Vagina (tissue), 2 donors: ENCODE data around the gene ZNF438. TPM values are rescaled to one million over a fixed set of nuclear protein-coding genes. Genes with fewer than 3 reads are reported as not detected.
"Not testable (repeated sequence)": the region's sequence is repeated elsewhere in the genome, so short reads cannot be mapped to it uniquely, and the experiment has no call there.

Source experiments
- DNase-seq, 2 donors: peaks; one replicate each; pipeline ENCODE4 v3.0.0-alpha.2; 2017; ENCODE audit errors: extremely low spot score in 2 of 2
- H3K27ac ChIP-seq: fragments of 200-600 bp; sonication (generic); one replicate; pipeline ENCODE4 v1.5.1; 2019
- H3K27me3 ChIP-seq: fragments of 200-600 bp; sonication (generic); one replicate; pipeline ENCODE4 v1.5.1; 2019
- H3K36me3 ChIP-seq, 2 donors: fragments of 200-600 bp; sonication (generic); one replicate each; pipeline ENCODE4 v1.5.1; 2017 to 2019
- H3K4me1 ChIP-seq: fragments of 200-600 bp; sonication (generic); one replicate; pipeline ENCODE4 v1.5.1; 2019
- H3K4me3 ChIP-seq, 2 donors: fragments of 200-600 bp; sonication (generic); 1 replicate in 1 of 2; 2 replicates in 1 of 2; pipeline ENCODE4 v1.5.1; 2016 to 2019
- H3K9me3 ChIP-seq: fragments of 200-600 bp; sonication (generic); one replicate; pipeline ENCODE4 v1.5.1; 2019
- POLR2A ChIP-seq, 2 donors: fragments of 450-650 bp; IDR thresholded peaks; one replicate each; pipeline ENCODE4 v1.6.1; 2017; ENCODE audit warnings: antibody characterized with exemption in 2 of 2, mild to moderate bottlenecking in 2 of 2, moderate library complexity in 2 of 2
- POLR2AphosphoS5 ChIP-seq, 2 donors: sonication (generic); formaldehyde crosslinking; IDR thresholded peaks; one replicate each; pipeline ENCODE4 v1.9.0; 2017; ENCODE audit warnings: antibody characterized with exemption in 2 of 2, mild to moderate bottlenecking in 2 of 2, low read depth in 1 of 2; ENCODE audit not compliant: insufficient read depth in 1 of 2
- intact Hi-C: fragments of 100-400 bp; cut with DNase I; formaldehyde crosslinking; loops from one replicate; pipeline ENCODE4 v1.15.1; 2023
- total RNA-seq: library from RNA; depleted of rRNA; stranded (reverse); fragments of >200 nt; gene quantifications from one replicate; pipeline ENCODE4 v1.2.3, GENCODE V29; 2016
- TF ChIP-seq, protein P1 (sequence below), 3 experiments: fragments of 450-650 bp in 2 of 3; fragments of 200-600 bp in 1 of 3; sonication (generic) in 1 of 3; IDR thresholded peaks; one replicate each; pipeline ENCODE4 v1.5.1; 2017 to 2019; ENCODE audit warnings: antibody characterized with exemption in 3 of 3, mild to moderate bottlenecking in 2 of 3, moderate library complexity in 2 of 3

The ZNF438 gene
- total RNA-seq, 1 donor from 2014 or later = 11.8 TPM

DNA sequence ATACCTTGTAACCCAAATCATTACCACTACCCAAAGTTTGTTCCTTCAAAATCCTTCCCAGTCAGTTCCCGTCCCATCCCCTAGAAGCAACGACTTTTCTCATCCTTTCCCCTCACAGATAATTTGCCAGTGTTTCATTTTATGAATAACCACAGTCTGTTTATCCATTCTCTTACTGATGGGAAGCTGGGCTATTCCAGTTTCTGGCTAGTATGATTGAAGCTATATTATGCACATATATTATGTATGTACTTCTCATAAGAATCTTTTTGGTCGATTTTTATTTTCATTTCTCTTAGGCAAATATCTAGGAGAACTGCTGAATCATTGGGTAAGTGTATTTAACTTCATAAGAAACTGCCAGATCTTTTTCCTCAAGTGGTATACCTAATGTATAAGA, 114.6 kb downstream of the ZNF438 start:
- Histone ChIP-seq H3K27me3 (no peaks in the 10 kb centered on the region), H3K9me3 (no peaks in the 10 kb centered on the region)
- TF ChIP-seq, protein P1, sequence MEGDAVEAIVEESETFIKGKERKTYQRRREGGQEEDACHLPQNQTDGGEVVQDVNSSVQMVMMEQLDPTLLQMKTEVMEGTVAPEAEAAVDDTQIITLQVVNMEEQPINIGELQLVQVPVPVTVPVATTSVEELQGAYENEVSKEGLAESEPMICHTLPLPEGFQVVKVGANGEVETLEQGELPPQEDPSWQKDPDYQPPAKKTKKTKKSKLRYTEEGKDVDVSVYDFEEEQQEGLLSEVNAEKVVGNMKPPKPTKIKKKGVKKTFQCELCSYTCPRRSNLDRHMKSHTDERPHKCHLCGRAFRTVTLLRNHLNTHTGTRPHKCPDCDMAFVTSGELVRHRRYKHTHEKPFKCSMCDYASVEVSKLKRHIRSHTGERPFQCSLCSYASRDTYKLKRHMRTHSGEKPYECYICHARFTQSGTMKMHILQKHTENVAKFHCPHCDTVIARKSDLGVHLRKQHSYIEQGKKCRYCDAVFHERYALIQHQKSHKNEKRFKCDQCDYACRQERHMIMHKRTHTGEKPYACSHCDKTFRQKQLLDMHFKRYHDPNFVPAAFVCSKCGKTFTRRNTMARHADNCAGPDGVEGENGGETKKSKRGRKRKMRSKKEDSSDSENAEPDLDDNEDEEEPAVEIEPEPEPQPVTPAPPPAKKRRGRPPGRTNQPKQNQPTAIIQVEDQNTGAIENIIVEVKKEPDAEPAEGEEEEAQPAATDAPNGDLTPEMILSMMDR (IDR thresholded peaks at IDR 0.05) = no peak
- TF ChIP-seq POLR2AphosphoS5 (IDR thresholded peaks at IDR 0.05; ENCODE audit: insufficient read depth in 1 of 2, low read depth in 1 of 2) (no peak), POLR2A (IDR thresholded peaks at IDR 0.05) (no peak)

DNA sequence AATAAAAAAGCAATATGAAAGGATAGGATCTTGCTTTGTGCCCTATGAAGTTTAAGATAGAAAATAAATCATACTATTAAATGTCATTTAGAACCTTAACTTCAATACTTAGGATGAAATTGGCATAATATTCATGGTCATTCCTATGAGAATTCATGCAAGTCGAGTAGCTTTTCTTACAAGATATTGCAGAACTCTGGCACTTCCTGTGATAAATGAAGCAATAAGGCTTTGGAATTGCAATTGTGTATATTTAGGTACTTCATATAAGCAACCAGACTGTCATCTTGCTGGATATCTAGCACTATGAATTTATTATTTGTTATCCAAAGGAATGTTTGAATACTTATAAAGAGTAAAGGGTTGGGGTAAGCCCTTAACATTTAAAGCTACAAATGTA, 116.5 kb downstream of the ZNF438 start:
- no peak for DNase-seq
- Histone ChIP-seq H3K27me3 (no peaks in the 10 kb centered on the region), H3K27ac (peak overlapping the region; percentile 41), H3K36me3 (no peaks in the 10 kb centered on the region), H3K4me1 (peaks cover 12% of the 10 kb centered on the region), H3K9me3 (no peaks in the 10 kb centered on the region), H3K4me3 (no peak overlapping the region)
- intact Hi-C loops = no loop called here
- TF ChIP-seq, protein P1 (IDR thresholded peaks at IDR 0.05) = no peak
- peak in 1 of 2 donors; percentile 32 for TF ChIP-seq POLR2AphosphoS5 (IDR thresholded peaks at IDR 0.05; ENCODE audit: insufficient read depth in 1 of 2, low read depth in 1 of 2)

More for the DNA sequence above, 114.6 kb downstream of the ZNF438 start:
- Histone ChIP-seq H3K4me3 (no peak overlapping the region), H3K27ac (no peak overlapping the region), H3K36me3 (no peaks in the 10 kb centered on the region), H3K4me1 (peaks cover 5% of the 10 kb centered on the region)
- intact Hi-C loops = no loop called here
- no peak for DNase-seq

DNA sequence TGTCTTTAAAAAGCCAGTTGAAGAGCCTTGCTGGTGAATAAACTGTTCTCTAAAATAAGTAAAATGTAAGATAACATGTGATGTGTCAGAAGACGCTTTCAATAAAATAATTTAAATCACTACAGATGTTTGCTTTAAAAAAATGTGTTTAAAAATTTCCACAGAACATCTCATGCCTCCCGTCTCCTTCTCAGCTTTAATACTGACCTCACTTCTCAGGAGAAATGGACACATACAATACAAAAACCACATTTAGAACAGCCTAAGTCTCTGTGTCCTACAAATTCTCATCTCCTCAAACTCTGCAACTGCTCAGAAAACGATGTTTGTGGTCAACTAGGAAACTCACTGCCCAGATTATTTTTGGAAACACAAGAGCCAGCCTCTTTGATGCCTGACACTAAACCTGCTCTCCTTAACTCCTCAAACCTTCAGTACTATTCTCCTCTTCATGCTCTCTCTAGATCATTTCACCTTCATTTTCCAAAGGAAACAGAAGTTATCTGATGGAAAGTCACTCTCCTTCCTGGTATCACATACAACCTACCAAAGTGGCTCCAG, 120.3 kb downstream of the ZNF438 start:
- peaks cover 12% of the 10 kb centered on the region for H3K4me1 ChIP-seq
- no peak for DNase-seq
- intact Hi-C loops = no loop called here
- H3K4me3 ChIP-seq = no peak overlapping the region
- H3K9me3 ChIP-seq = no peaks in the 10 kb centered on the region
- H3K27me3 ChIP-seq = no peaks in the 10 kb centered on the region
- H3K27ac ChIP-seq = peak overlapping the region; percentile 70
- H3K36me3 ChIP-seq = no peaks in the 10 kb centered on the region
- TF ChIP-seq, protein P1 (IDR thresholded peaks at IDR 0.05) = no peak
- TF ChIP-seq POLR2A (IDR thresholded peaks at IDR 0.05) (no peak), POLR2AphosphoS5 (IDR thresholded peaks at IDR 0.05; ENCODE audit: insufficient read depth in 1 of 2, low read depth in 1 of 2) (no peak)

DNA sequence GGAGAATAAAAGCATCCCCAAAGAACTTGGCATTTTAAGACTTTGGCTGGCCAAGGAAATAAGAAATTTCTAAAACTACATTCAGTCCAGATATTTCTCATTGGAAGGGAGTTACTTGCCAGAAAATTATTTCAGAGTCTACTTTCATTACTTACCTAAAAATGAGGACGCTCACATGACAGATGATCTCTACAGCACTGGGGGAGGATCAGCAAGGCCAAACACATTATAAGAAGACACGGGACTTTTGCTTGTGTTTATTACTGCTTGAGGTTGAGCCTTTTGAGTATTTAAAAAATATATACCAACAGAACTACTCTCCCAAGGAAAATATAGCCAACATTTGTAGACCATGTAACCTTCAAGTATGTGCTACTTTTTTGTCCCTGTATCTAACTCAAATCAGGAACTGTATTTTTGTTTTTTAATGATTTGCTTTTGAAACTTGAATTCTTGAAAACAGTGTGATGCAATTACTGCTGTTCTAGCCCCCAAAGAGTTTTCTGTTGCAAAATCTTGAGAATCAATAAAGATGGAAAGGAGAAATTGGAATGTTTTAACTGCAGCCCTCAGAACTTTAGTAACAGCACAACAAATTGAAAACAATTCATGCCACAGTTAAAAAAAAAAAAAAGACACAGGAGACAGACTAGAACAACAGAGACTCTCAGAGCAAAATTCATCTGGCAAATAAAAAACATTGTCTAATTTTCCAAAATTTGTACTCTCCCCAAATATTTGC, 128.1 kb downstream of the ZNF438 start:
- no peak overlapping the region for H3K4me3 ChIP-seq
- no peaks in the 10 kb centered on the region for H3K36me3 ChIP-seq
- peaks cover 7% of the 10 kb centered on the region for H3K4me1 ChIP-seq
- no peak for DNase-seq
- H3K27me3 ChIP-seq = no peaks in the 10 kb centered on the region
- H3K27ac ChIP-seq = peak overlapping the region; percentile 85
- intact Hi-C loops = no loop called here
- TF ChIP-seq POLR2AphosphoS5 (IDR thresholded peaks at IDR 0.05; ENCODE audit: insufficient read depth in 1 of 2, low read depth in 1 of 2) = no peak
- no peaks in the 10 kb centered on the region for H3K9me3 ChIP-seq

DNA sequence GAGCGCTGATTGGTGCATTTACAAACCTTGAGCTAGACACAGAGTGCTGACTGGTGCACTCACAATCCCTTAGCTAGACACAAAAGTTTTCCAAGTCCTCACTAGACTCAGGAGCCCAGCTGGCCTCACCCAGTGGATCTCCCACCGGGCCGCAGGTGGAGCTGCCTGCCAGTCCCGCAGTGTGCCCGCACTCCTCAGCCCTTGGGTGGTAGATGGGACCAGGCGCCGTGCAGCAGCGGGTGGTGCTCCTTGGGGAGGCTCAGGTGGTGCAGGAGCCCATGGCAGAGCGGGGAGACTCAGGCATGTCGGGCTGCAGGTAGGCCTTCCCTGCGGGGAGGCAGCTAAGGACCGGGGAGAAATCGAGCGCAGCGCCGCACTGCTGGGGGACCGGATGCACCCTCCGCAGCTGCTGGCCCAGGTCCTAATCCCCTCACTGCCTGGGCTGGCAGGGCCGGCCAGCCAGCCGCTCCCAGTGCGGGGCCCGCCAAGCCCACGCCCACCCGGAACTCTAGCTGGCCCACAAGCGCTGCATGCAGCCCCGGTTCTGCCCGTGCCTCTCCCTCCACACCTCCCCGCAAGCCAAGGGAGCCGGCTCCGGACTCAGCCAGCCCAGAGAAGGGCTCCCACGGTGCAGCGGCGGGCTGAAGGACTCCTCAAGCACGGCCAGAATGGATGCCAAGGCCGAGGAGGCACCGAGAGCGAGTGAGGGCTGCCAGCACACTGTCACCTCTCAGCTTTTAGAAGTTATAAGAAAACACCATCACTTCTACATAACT, 128.9 kb downstream of the ZNF438 start:
- Histone ChIP-seq H3K27ac (peak overlapping the region; percentile 85), H3K36me3 (no peaks in the 10 kb centered on the region), H3K4me3 (no peak overlapping the region), H3K27me3 (no peaks in the 10 kb centered on the region), H3K9me3 (no peaks in the 10 kb centered on the region), H3K4me1 (peaks cover 7% of the 10 kb centered on the region)
- intact Hi-C loops = no loop called here
- TF ChIP-seq, protein P1 (IDR thresholded peaks at IDR 0.05) = no peak
- no peak for TF ChIP-seq POLR2A (IDR thresholded peaks at IDR 0.05)
- TF ChIP-seq POLR2AphosphoS5 (IDR thresholded peaks at IDR 0.05; ENCODE audit: insufficient read depth in 1 of 2, low read depth in 1 of 2) = no peak
- DNase-seq = no peak

DNA sequence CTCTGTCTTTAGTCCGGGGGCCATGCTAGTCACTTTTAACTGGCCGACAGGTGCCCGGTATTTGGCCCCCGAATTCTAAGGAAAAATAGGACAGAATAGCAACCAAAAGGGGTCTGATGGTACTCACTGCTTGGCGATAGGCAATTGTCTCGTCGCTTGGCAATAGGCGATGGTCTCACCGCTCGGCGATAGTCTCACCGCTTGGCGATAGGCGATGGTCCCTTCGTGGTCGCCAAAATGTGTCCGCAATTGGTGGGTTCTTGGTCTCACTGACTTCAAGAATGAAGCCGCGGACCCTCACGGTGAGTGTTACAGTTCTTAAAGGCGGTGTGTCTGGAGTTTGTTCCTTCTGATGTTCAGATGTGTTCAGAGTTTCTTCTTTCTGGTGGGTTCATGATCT, 130.2 kb downstream of the ZNF438 start:
- H3K36me3 ChIP-seq, H3K27me3 ChIP-seq, H3K9me3 ChIP-seq, intact Hi-C loops, H3K4me3 ChIP-seq, DNase-seq, H3K4me1 ChIP-seq, H3K27ac ChIP-seq: not testable (repeated sequence)
